OCI-LY7 (cell line): ENCODE data around the gene CLEC16A. TPM values are rescaled to one million over a fixed set of nuclear protein-coding genes. Genes with fewer than 3 reads are reported as not detected.

Experiments
- BruUV-seq: library from RNA; stranded (reverse); fragments of 400-500 nt; replicated peaks from 2 replicates; lab custom pipeline; 2021; lab: Mats Ljungman, UMichigan
- CTCF ChIA-PET: fragments of 300-600 bp; sonication (Branson Sonifier 250); formaldehyde crosslinking; loops from one replicate; lab custom pipeline; 2022; ENCODE audit warnings: antibody characterized with exemption; ENCODE audit not compliant: unreplicated experiment; lab: Charles Lee
- POLR2A ChIA-PET: fragments of 300-600 bp; sonication (Branson Sonifier 250); formaldehyde crosslinking; loops from one replicate; lab custom pipeline; 2022; ENCODE audit warnings: antibody characterized with exemption; lab: Charles Lee
- DNase-seq: peaks from one replicate; pipeline ENCODE4 v3.0.0-alpha.2; 2015; ENCODE audit warnings: low spot score
- H2AFZ ChIP-seq: fragments of 200-600 bp; sonication (generic), shearing (Covaris generic); 2 replicates; pipeline ENCODE4 v1.6.1; 2014; ENCODE audit warnings: mild to moderate bottlenecking, antibody characterized with exemption, low read length, moderate library complexity
- H3K27ac ChIP-seq: fragments of 200-600 bp; sonication (generic); 2 replicates; pipeline ENCODE4 v1.5.1; 2014; ENCODE audit warnings: mixed run types, low read depth, mild to moderate bottlenecking, moderate library complexity, low read length, inconsistent platforms; ENCODE audit not compliant: poor library complexity, severe bottlenecking
- H3K36me3 ChIP-seq: fragments of 200-600 bp; sonication (generic); 2 replicates; pipeline ENCODE4 v1.6.1; 2014; ENCODE audit warnings: mild to moderate bottlenecking, antibody characterized with exemption, low read length, moderate library complexity, mixed read lengths; ENCODE audit not compliant: insufficient read depth
- H3K4me1 ChIP-seq: fragments of 200-600 bp; sonication (generic); 2 replicates; pipeline ENCODE4 v1.5.1; 2014; ENCODE audit warnings: mild to moderate bottlenecking, low read length; ENCODE audit not compliant: insufficient read depth, poor library complexity, severe bottlenecking
- H3K4me2 ChIP-seq: fragments of 200-600 bp; sonication (generic); 2 replicates; pipeline ENCODE4 v1.6.1; 2014; ENCODE audit warnings: mild to moderate bottlenecking, low read length
- H3K4me3 ChIP-seq: fragments of 200-600 bp; sonication (generic); 2 replicates; pipeline ENCODE4 v1.5.1; 2014; ENCODE audit warnings: mild to moderate bottlenecking, low read depth, low read length; ENCODE audit not compliant: poor library complexity, severe bottlenecking
- H3K79me2 ChIP-seq: fragments of 200-600 bp; sonication (generic); 2 replicates; pipeline ENCODE4 v1.6.1; 2016; ENCODE audit warnings: low read depth, mild to moderate bottlenecking, low read length, moderate library complexity, mixed read lengths; ENCODE audit not compliant: insufficient read depth
- H3K9me2 ChIP-seq: fragments of 200-600 bp; sonication (generic); 2 replicates; pipeline ENCODE4 v1.6.1; 2016; ENCODE audit warnings: mild to moderate bottlenecking, low read length, mixed read lengths; ENCODE audit not compliant: insufficient read depth
- H3K9me3 ChIP-seq: fragments of 200-600 bp; sonication (generic); 2 replicates; pipeline ENCODE4 v1.6.1; 2014; ENCODE audit warnings: mild to moderate bottlenecking, mixed run types, low read length, mixed read lengths
- H4K20me1 ChIP-seq: fragments of 200-600 bp; sonication (generic); 2 replicates; pipeline ENCODE4 v1.6.1; 2014; ENCODE audit warnings: mild to moderate bottlenecking, antibody characterized with exemption, low read length, moderate library complexity, mixed read lengths; ENCODE audit not compliant: insufficient read depth
- CTCF ChIP-seq: fragments of 200-600 bp; sonication (generic); conservative IDR thresholded peaks from 2 replicates; pipeline ENCODE4 v1.5.1; 2014; ENCODE audit warnings: mild to moderate bottlenecking, antibody characterized with exemption, low read length, moderate library complexity, mixed read lengths
- EZH2phosphoT487 ChIP-seq: fragments of 200-600 bp; sonication (generic); IDR thresholded peaks from 2 replicates; pipeline ENCODE4 v1.6.1; 2018; ENCODE audit warnings: low read depth, borderline replicate concordance, mild to moderate bottlenecking, mixed run types, antibody characterized with exemption, low read length, moderate library complexity, mixed read lengths
- intact Hi-C: fragments of 100-400 bp; cut with micrococcal nuclease; formaldehyde crosslinking; loops from one replicate; pipeline ENCODE4 v1.10.0; 2022; ENCODE audit not compliant: unreplicated experiment
- total RNA-seq, 2 experiments: library from RNA; depleted of rRNA in 1 of 2; stranded (reverse); fragments of >200 nt in 1 of 2; shearing (Covaris generic) in 1 of 2; gene quantifications; 2 replicates each; pipeline ENCODE4 v1.2.3, GENCODE V29; 2014 to 2022

The CLEC16A gene
- total RNA-seq, 2 experiments from 2014 or later: 26.2 to 50.9 TPM

- Histone ChIP-seq H3K9me3 (no peaks in the 10 kb centered on the region), H3K4me2 (no peak overlapping the region), H3K79me2 (no peaks in the 10 kb centered on the region), H3K9me2 (no peaks in the 10 kb centered on the region), H3K36me3 (peaks cover 19% of the 10 kb centered on the region; the same call in 1 of the 2 replicates), H3K27ac (no peak overlapping the region), H3K4me1 (no peaks in the 10 kb centered on the region), H3K4me3 (no peak overlapping the region), H4K20me1 (no peaks in the 10 kb centered on the region), H2AFZ (no peak overlapping the region)
- TF ChIP-seq EZH2phosphoT487: no peak
- no peak for TF ChIP-seq CTCF
- CTCF ChIA-PET: no interaction called here
- no peak for DNase-seq
- POLR2A ChIA-PET: interaction anchor here (0.6 kb wide), 1 partner anchor 65 kb away, joined by 3 read pairs; no protein-coding TSS in a partner anchor
- intact Hi-C loops: no loop called here
- BruUV-seq: no TSS peak
These were observed 107.1 kb downstream of the CLEC16A start for GRCh38 chr16:11051430-11051829.

- no peak for TF ChIP-seq EZH2phosphoT487
- TF ChIP-seq CTCF: no peak
- POLR2A ChIA-PET: no interaction called here
- H3K4me3 ChIP-seq: no peak overlapping the region
- no peaks in the 10 kb centered on the region for H3K4me1 ChIP-seq
- H3K9me3 ChIP-seq: no peaks in the 10 kb centered on the region
- no peaks in the 10 kb centered on the region for H3K79me2 ChIP-seq
- no peak overlapping the region for H3K27ac ChIP-seq
- no peaks in the 10 kb centered on the region for H3K9me2 ChIP-seq
- no TSS peak for BruUV-seq
- intact Hi-C loops: no loop called here
- DNase-seq: no peak
- no peaks in the 10 kb centered on the region for H4K20me1 ChIP-seq
- CTCF ChIA-PET: no interaction called here
- no peak overlapping the region for H3K4me2 ChIP-seq
- H3K36me3 ChIP-seq: peaks cover 22% of the 10 kb centered on the region; the same call in 1 of the 2 replicates
- H2AFZ ChIP-seq: no peak overlapping the region
These were observed 107.8 kb downstream of the CLEC16A start for GRCh38 chr16:11051879-11052808.
